HG03432 (cell line): ENCODE results near the gene PCSK7.
"Not testable (repeated sequence)": the region's sequence is repeated elsewhere in the genome, so short reads cannot be mapped to it uniquely, and the experiment has no call there.

ENCODE experiments used
- ATAC-seq: cut with Tn5 transposase; IDR thresholded peaks from one replicate; pipeline ENCODE4 v1.9.1; 2021; ENCODE audit warnings: mild to moderate bottlenecking, moderate library complexity; ENCODE audit not compliant: unreplicated experiment

Gene PCSK7

GRCh38 chr11:117186431-117186761, 45.5 kb downstream of the PCSK7 start:
- ATAC-seq: no peak

GRCh38 chr11:117185736-117186430, 46.0 kb downstream of the PCSK7 start:
- ATAC-seq: no peak

- no peak for ATAC-seq
Observed at GRCh38 chr11:117183724-117184349, 48.0 kb downstream of the PCSK7 start.

GRCh38 chr11:117183178-117183577, 48.7 kb downstream of the PCSK7 start:
- ATAC-seq: not testable (repeated sequence)

GRCh38 chr11:117182551-117182935, 49.3 kb downstream of the PCSK7 start:
- ATAC-seq: no peak

GRCh38 chr11:117181586-117182550, 50.0 kb downstream of the PCSK7 start:
- ATAC-seq: no peak

DNA sequence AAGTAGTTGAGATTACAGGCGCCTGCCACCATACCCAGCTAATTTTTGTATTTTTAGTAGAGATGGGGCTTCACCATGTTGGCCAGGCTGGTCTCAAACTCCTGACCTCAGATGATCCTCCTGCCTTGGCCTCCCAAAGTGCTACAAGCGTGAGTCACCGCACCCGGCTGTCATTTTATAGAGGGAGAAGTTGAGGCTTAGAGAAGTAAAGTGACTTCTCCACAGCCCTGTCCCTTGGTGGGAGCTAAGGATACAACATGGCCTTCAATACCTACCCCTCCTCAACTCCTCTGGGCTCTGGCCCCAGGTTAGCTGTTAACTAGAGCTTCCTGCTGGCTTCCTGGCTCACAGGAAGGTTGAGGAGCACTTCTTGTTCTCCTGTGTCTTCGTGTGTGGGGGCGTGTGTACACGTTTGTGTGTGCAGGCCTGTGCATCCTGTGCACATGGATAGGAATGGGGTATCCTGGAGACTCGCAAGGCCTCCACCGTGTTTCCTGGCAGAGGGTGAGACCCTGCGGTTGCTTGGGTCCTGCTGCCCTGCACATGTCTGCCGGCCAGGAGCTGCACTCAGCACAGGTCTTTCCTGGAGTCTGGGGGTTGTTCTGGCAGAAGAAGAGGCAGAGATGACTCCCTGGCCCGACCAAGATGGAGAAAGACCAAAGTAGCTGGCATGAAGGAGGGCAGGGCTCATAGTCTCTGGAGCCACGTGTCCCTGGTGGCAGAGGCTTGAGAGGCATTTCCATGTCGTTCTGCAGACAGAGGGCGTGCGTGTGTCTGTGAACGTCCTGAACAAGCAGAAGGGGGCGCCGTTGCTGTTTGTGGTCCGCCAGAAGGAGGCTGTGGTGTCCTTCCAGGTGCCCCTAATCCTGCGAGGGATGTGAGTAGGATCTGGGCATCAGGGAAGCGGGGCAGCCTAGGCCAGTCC, 51.0 kb downstream of the PCSK7 start:
- ATAC-seq: peak; percentile 37

DNA sequence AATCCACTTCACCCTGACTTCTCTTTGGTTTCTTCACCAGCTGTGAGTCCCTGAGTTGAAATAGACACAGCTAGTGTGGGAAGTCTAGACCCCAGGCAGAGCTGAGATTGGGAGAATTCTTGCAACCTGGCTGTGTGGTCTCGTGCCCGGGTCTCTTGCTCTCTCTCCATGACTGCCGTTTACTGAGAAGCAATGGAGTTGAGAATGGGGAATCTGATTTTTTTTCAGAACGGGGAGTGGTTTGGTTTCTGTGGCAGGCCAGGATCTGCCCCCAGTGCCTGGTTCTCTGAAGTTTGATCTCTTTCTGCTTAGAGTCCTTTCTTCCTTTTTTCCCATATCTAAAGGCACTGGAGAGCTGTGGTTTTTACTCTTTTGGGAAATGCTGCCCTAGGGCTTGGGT, 51.9 kb downstream of the PCSK7 start:
- no peak for ATAC-seq

DNA sequence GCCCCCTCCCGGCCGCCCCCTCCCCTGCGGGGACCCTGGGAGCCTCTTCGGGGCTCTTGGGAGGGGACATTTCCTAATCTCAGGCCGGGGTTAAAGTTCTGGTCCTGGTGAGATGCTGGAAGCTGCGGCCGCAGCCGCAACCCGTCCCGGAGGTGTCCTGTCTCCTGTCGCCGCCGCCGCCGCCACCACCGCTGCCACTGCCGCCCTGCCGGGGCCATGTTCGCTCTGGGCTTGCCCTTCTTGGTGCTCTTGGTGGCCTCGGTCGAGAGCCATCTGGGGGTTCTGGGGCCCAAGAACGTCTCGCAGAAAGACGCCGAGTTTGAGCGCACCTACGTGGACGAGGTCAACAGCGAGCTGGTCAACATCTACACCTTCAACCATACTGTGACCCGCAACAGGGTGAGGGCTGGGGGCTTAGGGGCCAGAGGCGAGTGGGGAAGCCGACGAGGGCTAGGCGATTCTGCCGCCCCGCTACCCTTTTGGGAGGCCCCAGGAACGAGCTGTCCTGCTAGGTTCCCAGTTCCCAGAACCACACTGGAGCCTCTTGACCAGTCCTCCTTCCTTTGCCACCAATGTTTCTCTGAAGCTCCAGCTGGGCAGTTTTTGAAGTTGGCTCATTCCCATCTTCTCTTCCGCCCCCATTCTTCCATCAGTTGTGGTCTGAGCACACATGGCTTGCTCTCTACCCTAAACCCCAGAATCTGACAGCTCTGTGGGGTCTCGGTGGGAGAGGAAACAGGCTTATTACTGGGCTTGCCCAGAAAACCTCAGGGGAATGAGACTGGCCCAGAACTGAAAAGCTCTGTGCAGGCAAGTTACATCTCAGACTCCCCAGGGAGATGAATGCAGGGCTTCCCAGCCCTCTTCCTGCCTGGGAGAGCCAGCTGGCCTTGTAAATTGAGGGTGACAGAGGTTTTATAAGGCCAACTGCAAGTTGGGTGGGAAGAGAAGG, 52.5 kb downstream of the PCSK7 start:
- ATAC-seq: peak; percentile 32

DNA sequence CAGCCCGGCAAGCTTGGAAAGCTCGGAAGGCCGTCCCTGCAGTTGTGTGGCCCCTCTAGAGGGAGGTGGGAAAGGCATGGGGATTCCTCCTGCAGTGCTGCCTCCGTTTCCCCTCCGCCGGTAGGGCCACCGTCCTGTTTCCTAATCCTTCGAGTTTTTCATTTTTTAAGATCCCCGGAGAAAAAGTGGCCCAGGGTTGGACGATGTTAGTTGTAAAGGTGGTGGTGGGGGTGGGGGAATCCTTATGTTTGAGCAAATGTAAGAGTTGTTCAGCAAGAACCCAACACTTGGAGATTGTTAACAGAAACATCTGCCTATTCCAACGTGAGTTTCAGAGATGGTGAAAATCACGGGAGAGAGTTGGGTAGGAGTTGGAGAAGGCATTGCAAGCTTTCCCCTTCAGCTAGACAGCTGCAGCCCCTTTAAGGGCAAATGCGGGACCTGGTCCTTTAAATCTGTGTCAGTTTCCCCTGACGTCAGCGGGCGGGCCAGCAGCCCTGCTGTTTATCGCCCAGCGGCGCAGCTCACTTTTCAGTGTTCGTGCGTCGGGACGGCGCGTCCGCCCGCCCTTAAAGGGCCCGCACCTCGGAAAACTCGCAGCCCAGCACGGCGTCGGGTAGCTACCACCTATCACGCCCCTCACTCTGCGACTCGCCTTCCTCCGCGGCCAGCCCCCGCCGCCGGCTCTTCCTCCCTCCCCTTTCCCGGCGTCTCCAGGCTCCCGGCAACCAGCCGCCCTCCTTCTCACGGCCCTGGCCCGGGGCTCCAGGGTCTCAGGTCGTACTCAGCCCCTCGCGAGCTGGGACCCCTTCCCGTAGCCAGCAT, 53.5 kb downstream of the PCSK7 start, which contains the start of gene SIDT2:
Gene SIDT2 (plus strand): TSS at position 534 of the 825 bp plus-strand sequence. CDS start 521 bp downstream, outside the sequence.
- peak; percentile 89 for ATAC-seq

DNA sequence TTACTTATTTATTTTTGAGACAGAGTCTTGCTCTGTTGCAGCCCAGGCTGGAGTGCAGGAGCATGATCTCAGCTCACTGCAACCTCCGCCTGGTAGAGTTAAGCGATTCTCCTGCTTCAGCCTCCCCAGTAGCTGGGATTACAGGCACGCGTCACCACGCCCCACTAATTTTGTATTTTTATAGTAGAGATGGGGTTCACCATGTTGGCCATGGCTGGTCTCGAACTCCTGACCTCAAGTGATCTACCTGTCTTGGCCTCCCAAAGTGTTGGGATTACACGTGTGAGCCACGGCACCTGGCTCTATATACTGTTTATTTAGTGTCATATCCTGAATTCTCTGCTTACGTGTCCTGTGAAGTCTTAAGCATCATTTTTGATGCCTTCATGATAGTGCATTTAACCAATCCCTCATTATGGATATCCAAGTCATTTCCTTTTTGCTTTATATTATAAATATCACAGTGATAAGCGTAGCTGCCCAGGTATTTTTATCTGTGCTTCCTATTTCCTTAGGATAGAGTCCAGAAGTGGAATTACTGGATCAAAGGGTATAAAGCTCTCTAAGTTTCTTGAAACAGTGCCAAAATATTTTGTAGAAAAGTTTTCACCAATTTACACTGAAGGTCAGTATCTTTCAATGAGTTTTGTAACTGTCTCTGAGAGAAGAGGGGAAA, 54.2 kb downstream of the PCSK7 start:
- ATAC-seq: no peak

- ATAC-seq: no peak
Observed at GRCh38 chr11:117176186-117176585, 55.7 kb downstream of the PCSK7 start.

DNA sequence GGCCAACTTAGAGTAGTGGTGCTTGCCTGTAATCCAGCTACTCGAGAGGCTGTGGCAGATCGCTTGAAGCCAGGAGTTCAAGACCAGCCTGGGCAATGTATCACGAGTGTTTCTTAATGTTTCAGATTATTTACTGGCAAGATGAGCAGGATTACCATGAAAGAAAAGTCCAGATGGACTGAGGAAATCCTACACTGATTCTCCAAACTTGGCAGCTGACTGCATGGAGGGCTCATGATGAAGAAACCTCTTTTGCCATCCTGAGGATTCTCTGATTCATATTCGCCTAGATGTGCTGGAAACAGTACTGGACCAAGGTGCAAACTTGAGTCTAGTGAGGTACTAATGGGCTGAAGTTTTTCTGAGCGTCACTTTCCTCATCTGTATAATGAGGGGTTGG, 56.1 kb downstream of the PCSK7 start:
- no peak for ATAC-seq

DNA sequence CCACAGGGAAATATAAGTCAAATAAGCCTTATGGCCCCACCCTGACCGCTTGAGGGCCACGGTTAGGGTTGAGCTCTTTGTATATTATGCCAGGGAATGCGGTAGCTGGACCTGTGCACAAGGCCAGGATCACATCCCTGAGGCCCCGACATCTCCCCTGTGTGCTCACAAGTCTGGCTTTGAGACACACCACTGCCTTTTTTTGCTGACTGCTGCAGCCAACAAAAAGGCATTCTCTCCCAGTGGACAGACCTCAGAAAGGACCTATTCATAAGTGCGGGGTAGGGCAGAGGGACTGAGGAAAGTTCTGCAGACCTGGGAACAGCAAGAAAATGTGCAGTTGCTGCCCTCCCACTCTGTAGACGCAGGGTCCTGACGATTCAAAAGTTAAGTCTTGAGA, 56.8 kb downstream of the PCSK7 start:
- ATAC-seq: no peak

DNA sequence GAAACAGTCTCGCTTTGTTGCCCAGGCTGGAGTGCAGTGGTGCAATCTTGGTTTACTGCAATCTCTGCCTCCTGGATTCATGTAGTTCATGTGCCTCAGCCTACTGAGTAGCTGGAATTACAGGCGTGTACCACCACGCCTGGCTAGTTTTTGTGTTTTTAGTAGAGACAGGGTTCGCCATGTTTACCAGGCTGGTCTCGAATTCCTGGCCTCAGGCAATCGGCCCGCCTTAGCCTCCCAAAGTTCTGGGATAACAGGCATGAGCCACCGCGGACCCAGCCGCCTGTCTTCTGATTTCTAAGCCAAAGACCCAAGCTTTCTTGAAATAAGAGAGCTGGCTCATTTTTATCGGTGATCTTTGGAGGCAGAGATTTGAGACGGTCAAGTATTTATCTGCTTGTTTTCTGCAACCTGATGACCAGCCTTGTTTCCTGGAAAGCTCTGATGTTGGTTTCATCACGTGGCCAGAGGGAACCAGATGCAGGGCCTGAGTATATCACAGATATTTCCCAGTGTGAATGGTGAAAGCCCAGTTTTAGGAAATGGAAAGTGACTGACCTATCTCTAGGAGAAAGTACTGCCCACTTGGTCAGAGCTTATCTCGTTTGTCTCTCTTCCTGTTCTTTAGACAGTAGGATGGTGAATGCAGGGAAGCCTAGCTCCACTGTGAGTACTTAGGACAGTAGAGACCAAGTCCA, 59.0 kb downstream of the PCSK7 start:
- ATAC-seq: no peak

DNA sequence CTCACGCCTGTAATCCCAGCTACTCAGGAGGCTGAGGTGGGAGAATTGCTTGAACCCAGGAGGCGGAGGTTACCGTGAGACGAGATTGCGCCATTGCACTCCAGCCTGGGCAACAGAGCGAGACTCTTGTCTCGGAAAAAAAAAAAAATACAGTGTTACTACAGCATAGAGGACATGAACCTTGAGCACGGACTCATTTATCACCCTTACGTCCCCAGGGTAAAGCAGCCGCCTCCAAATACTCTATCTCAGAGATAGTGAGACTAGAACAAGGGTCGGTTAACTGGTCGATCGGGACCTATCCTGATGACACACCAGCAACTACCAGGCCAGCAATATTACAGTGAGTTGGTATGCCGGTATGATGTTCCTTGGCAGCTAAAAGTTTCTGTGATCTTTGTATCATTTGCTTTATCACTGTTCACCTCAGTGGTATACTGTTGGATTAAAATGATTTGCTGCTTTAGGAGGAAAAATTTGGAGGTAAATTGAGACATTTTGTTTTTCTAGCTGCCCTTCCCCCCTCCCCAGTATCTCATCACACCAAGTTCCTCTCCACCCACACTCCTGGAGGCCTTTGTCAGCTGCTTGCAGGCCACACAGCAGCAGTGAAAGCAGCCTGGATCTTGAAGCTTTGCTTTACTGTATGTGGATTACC, 60.3 kb downstream of the PCSK7 start:
- ATAC-seq: no peak

DNA sequence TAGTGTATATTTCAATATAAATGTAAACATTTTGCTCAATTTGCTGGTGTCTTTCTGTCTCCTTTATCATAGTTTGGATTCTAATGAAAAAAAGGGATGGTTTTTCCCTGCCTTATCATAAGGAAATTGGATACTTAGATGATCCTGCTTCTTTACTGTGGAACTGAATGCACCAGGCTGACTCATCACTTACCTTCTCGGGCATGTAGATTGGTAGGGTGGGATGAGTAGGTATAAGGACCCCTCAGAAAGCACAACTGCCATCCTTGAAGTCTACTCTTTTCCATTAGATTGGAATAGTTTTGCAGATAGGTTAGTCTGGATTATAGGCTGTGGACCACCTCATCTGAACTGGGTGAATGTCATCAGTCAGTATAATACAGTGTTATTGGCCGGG, 60.9 kb downstream of the PCSK7 start:
- no peak for ATAC-seq
